Stomach (tissue), 4 donors: Measurements from ENCODE around the gene TMTC1.

Source experiments
- POLR2A ChIP-seq, 4 donors: fragments of 450-650 bp; IDR thresholded peaks; one replicate each; pipeline ENCODE4 v1.6.1; 2016; ENCODE audit warnings: antibody characterized with exemption in 4 of 4, control low read depth in 2 of 4, mild to moderate bottlenecking in 1 of 4, moderate library complexity in 1 of 4
- POLR2AphosphoS5 ChIP-seq, 3 donors: sonication (generic); formaldehyde crosslinking; IDR thresholded peaks; one replicate each; pipeline ENCODE4 v1.6.1; 2016; ENCODE audit warnings: antibody characterized with exemption in 3 of 3
- TF ChIP-seq, protein P1 (sequence below), 7 experiments: fragments of 450-650 bp in 4 of 7; fragments of 200-600 bp in 3 of 7; sonication (generic) in 3 of 7; IDR thresholded peaks; one replicate each; pipeline ENCODE4 v1.5.1; 2016 to 2019; ENCODE audit warnings: antibody characterized with exemption in 7 of 7, control low read depth in 2 of 7, mild to moderate bottlenecking in 1 of 7

GRCh38 chr12:29703528-29703927, 80.2 kb downstream of the TMTC1 start:
- TF ChIP-seq, protein P1, sequence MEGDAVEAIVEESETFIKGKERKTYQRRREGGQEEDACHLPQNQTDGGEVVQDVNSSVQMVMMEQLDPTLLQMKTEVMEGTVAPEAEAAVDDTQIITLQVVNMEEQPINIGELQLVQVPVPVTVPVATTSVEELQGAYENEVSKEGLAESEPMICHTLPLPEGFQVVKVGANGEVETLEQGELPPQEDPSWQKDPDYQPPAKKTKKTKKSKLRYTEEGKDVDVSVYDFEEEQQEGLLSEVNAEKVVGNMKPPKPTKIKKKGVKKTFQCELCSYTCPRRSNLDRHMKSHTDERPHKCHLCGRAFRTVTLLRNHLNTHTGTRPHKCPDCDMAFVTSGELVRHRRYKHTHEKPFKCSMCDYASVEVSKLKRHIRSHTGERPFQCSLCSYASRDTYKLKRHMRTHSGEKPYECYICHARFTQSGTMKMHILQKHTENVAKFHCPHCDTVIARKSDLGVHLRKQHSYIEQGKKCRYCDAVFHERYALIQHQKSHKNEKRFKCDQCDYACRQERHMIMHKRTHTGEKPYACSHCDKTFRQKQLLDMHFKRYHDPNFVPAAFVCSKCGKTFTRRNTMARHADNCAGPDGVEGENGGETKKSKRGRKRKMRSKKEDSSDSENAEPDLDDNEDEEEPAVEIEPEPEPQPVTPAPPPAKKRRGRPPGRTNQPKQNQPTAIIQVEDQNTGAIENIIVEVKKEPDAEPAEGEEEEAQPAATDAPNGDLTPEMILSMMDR (IDR thresholded peaks at IDR 0.05), result no peak
- no peak for TF ChIP-seq POLR2A (IDR thresholded peaks at IDR 0.05)
- TF ChIP-seq POLR2AphosphoS5 (IDR thresholded peaks at IDR 0.05), result no peak
